Ishikawa (cell line): ENCODE results near the gene CACNA1F.

Source experiments
- CEBPB ChIP-seq: IDR thresholded peaks from 2 replicates; pipeline ENCODE4 v1.6.1; 2012
- CREB1 ChIP-seq: IDR thresholded peaks from 2 replicates; pipeline ENCODE4 v1.6.1; 2012; ENCODE audit warnings: low read depth
- EGR1 ChIP-seq: IDR thresholded peaks from 2 replicates; pipeline ENCODE4 v1.6.1; 2012
- EP300 ChIP-seq: IDR thresholded peaks from 2 replicates; pipeline ENCODE4 v1.6.1; 2012; ENCODE audit warnings: borderline replicate concordance
- FOXM1 ChIP-seq: IDR thresholded peaks from 2 replicates; pipeline ENCODE4 v1.6.1; 2012; ENCODE audit warnings: low read depth, borderline replicate concordance
- NFIC ChIP-seq: IDR thresholded peaks from 2 replicates; pipeline ENCODE4 v1.6.1; 2012
- RAD21 ChIP-seq: IDR thresholded peaks from 2 replicates; pipeline ENCODE4 v1.6.1; 2012; ENCODE audit warnings: low read depth
- REST ChIP-seq: IDR thresholded peaks from 2 replicates; pipeline ENCODE4 v1.6.1; 2012; ENCODE audit warnings: low read depth, mild to moderate bottlenecking
- TAF1 ChIP-seq: IDR thresholded peaks from 2 replicates; pipeline ENCODE4 v1.6.1; 2012; ENCODE audit warnings: low read depth, mild to moderate bottlenecking
- TCF12 ChIP-seq: IDR thresholded peaks from 2 replicates; pipeline ENCODE4 v1.6.1; 2012; ENCODE audit warnings: low read depth
- TEAD4 ChIP-seq: IDR thresholded peaks from 2 replicates; pipeline ENCODE4 v1.6.1; 2012
- YY1 ChIP-seq: IDR thresholded peaks from 2 replicates; pipeline ENCODE4 v1.6.1; 2012; ENCODE audit warnings: low read depth
- ZBTB7A ChIP-seq: IDR thresholded peaks from 2 replicates; pipeline ENCODE4 v1.6.1; 2012; ENCODE audit warnings: low read depth
- TF ChIP-seq, protein P1 (sequence below): IDR thresholded peaks from 2 replicates; pipeline ENCODE4 v1.6.1; 2012
- TF ChIP-seq, protein P2 (sequence below): IDR thresholded peaks from 2 replicates; pipeline ENCODE4 v1.6.1; 2012

CACNA1F gene

DNA sequence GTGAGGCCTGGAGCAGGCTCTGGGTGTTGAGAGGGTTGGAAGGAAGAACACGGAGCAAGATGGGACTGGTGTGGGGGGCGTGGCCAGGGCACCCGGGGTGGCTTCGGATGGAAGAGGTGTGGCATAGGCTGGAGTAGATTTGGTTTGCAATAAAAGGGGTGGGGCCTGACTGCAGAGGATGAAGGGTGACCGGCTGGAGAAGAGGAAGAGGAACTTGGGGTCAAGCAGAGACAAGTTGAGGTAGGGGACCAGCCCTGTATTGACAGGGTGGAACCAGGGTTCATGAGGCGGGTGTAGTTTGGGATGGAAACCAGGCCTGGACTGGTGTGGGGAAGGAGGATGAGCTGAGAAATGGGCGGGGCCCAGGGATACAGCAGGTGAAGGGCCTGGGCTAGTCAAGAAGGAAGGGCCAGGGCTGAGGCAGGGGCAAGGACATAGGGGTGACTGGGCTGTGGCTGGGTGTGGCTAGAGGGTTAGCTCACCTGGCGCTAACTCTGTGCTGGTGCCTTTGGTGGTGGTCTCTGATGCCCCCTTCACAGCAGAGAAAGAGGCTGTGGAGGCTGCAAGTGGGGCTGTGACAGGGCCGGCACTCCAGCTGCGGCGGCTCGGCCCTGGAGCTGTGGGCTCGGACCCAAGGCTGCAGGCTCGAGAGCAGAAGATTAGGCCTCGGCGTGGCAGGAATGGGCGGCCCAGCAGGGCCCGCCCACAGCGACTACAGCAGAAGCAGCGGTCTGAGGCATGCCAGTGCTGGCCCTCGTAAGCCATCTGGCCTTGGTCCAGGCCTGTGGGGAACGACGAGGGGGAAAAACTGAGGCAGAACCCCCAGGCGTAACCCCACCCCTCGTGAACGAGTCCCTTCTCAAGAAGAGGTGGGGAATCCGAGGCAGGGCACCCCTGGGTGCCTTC, 56.5 kb downstream of the CACNA1F start:
- TF ChIP-seq CEBPB (no peak), REST (no peak), TEAD4 (no peak)
- TF ChIP-seq, protein P1, sequence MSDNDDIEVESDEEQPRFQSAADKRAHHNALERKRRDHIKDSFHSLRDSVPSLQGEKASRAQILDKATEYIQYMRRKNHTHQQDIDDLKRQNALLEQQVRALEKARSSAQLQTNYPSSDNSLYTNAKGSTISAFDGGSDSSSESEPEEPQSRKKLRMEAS = no peak

DNA sequence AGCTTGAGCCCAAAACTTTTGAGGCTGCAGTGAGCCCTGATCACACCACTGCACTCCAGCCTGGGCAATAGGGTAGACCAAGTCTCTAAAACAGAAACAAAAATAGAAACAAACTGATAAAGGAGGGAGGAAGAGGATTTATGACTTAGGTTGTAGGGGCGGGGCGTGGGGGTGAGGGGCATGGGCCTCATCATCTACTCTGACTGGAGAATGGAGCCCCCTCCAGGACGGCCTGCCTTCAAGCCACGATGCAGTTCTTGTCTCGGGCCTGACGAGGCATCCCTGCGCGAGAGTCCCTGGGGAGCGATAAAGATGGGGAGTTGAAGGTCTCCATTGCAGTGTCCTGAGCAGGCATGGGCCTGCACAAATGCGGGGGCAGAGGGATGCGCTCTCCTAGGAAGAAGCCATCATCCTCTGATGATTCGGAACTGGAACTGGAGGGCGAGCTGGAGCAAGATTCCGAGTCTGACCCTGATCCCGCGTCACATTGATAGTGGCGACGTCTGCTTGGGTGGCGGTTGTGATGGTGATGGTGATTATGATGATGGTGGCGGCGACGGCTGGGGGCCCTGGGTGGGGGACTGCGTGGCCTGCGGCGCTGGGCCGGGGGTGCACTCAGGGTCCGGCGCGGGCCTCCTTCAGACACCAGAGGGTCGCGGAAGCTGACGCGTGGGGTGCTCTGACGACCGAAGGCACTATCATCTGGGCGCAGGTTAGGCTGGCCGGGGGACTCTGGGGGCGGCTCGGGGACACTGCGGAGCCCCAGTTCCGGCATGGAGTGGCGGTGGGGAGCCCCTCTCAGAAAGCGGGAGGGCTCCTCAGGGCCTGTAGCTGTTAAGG, 57.5 kb downstream of the CACNA1F start:
- TF ChIP-seq NFIC (no peak), TEAD4 (no peak), EP300 (no peak)

- TF ChIP-seq TEAD4 (no peak), EP300 (no peak), RAD21 (no peak), EGR1 (no peak), TCF12 (no peak), ZBTB7A (no peak), FOXM1 (no peak), CREB1 (no peak), CEBPB (no peak), YY1 (no peak), TAF1 (no peak), REST (no peak)
- TF ChIP-seq, protein P1 = no peak
- TF ChIP-seq, protein P2, sequence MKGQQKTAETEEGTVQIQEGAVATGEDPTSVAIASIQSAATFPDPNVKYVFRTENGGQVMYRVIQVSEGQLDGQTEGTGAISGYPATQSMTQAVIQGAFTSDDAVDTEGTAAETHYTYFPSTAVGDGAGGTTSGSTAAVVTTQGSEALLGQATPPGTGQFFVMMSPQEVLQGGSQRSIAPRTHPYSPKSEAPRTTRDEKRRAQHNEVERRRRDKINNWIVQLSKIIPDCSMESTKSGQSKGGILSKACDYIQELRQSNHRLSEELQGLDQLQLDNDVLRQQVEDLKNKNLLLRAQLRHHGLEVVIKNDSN = no peak
Observed at GRCh38 chrX:49174723-49175122, 58.4 kb downstream of the CACNA1F start.

DNA sequence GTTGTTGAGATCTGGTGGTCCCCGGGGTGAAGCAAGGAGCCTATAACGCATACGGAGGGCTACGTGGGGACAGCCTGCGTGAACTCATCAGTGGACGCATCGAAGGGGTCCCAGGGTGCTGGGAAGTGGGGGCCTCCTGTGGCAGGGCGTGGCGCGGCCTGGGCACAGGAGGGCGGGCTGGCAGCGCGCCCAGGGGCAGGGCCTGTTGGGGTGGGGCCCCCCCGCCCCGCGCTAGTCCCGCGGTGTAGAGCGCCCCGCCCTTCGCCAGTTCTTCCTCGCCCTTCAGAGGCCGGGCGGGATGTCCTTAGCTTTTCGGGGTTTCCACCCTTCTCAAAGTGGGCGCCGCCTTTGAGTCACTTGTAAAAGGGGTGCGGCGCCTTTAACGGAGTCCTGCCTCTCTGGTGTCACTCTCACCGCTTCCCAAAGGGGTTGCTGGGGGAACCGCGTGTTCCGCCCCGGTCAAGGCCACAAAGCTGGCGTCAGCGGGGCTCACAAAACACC, 60.8 kb downstream of the CACNA1F start:
- TF ChIP-seq FOXM1 (no peak), TAF1 (no peak), NFIC (peak; percentile 75), CREB1 (no peak)

GRCh38 chrX:49171752-49172279, 61.3 kb downstream of the CACNA1F start, which contains the start of gene PLP2:
Gene PLP2 (plus strand): TSS chrX:49171898. CDS start chrX:49172001, 103 bp downstream.
- 0 out of 2 replicates have a peak, but pooled peaks have one; percentile 26 for TF ChIP-seq ZBTB7A
- no peak for TF ChIP-seq EP300
- no peak for TF ChIP-seq CREB1
- TF ChIP-seq, protein P1 = 0 out of 2 replicates have a peak, but pooled peaks have one; percentile 28

DNA sequence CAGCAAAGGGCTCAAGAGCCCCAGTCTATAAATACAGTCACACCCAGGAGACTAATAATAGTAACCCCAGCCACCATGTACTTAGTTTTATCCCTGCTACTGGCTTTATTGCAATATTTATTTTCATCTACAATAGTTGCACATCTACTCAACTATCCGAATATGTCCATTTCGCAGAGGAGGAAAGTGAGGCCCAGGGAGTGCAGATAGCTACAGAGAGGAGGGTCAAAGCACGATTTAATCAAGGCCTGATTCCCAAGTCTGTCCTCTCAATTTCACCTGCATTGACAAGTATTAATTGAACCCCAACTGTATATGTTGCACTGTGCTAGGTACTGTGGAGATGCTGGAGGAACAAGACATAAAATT, 65.4 kb downstream of the CACNA1F start:
- no peak for TF ChIP-seq ZBTB7A
- TF ChIP-seq, protein P2 = no peak
- no peak for TF ChIP-seq CEBPB
- TF ChIP-seq YY1 = no peak
- TF ChIP-seq NFIC = no peak
- TF ChIP-seq, protein P1 = no peak
